Measurements from ENCODE around the gene TERB2.
"Not testable (repeated sequence)": the region's sequence is repeated elsewhere in the genome, so short reads cannot be mapped to it uniquely, and the experiment has no call there.

TERB2 gene

GRCh38 chr15:44956388-44956787 lies at the start of gene TERB2:
Gene TERB2 (plus strand): TSS chr15:44956687. CDS start chr15:44956719, 32 bp downstream.
- Mint-ChIP-seq H3K4me3 (no peak within 1 kb of the TSS), H3K9me3 (no peaks in the 10 kb centered on the region), H3K36me3 (ENCODE audit: low read depth) (no peaks in the 10 kb centered on the region), H3K4me1 (ENCODE audit: low read depth) (peaks cover 5% of the 10 kb centered on the region), H3K27ac (no peak within 1 kb of the TSS), H3K27me3 (no peaks in the 10 kb centered on the region)
- intact Hi-C loops (cut with micrococcal nuclease): no loop called here

GRCh38 chr15:44909423-44909822 lies 47.1 kb upstream of the TERB2 start:
- H3K27me3 Mint-ChIP-seq: no peaks in the 10 kb centered on the region
- no peaks in the 10 kb centered on the region for H3K36me3 Mint-ChIP-seq (ENCODE audit: low read depth)
- no peak overlapping the region for H3K27ac Mint-ChIP-seq
- no peaks in the 10 kb centered on the region for H3K4me1 Mint-ChIP-seq (ENCODE audit: low read depth)
- intact Hi-C loops (cut with micrococcal nuclease): no loop called here
- no peak overlapping the region for H3K4me3 Mint-ChIP-seq
- H3K9me3 Mint-ChIP-seq: no peaks in the 10 kb centered on the region

- H3K9me3 Mint-ChIP-seq: no peaks in the 10 kb centered on the region
- no peaks in the 10 kb centered on the region for H3K27me3 Mint-ChIP-seq
- H3K4me1 Mint-ChIP-seq (ENCODE audit: low read depth): no peaks in the 10 kb centered on the region
- no peaks in the 10 kb centered on the region for H3K36me3 Mint-ChIP-seq (ENCODE audit: low read depth)
- no peak overlapping the region for H3K27ac Mint-ChIP-seq
- no peak overlapping the region for H3K4me3 Mint-ChIP-seq
- intact Hi-C loops (cut with micrococcal nuclease): no loop called here
These were observed 45.4 kb upstream of the TERB2 start for GRCh38 chr15:44910981-44911625.

- H3K4me3 Mint-ChIP-seq; intact Hi-C loops (cut with micrococcal nuclease): not testable (repeated sequence)
These were observed 44.3 kb upstream of the TERB2 start for GRCh38 chr15:44912186-44912585.

GRCh38 chr15:44912974-44913448 lies 43.5 kb upstream of the TERB2 start:
- H3K4me3 Mint-ChIP-seq; H3K27me3 Mint-ChIP-seq; H3K4me1 Mint-ChIP-seq (ENCODE audit: low read depth); intact Hi-C loops (cut with micrococcal nuclease); H3K36me3 Mint-ChIP-seq (ENCODE audit: low read depth); H3K27ac Mint-ChIP-seq; H3K9me3 Mint-ChIP-seq: not testable (repeated sequence)

More at GRCh38 chr15:44912186-44912585, 44.3 kb upstream of the TERB2 start:
- H3K27ac Mint-ChIP-seq; H3K9me3 Mint-ChIP-seq; H3K36me3 Mint-ChIP-seq (ENCODE audit: low read depth); H3K27me3 Mint-ChIP-seq; H3K4me1 Mint-ChIP-seq (ENCODE audit: low read depth): not testable (repeated sequence)

GRCh38 chr15:44918136-44918535 lies 38.4 kb upstream of the TERB2 start:
- H3K27me3 Mint-ChIP-seq: no peaks in the 10 kb centered on the region
- no peak overlapping the region for H3K4me3 Mint-ChIP-seq
- no peaks in the 10 kb centered on the region for H3K4me1 Mint-ChIP-seq (ENCODE audit: low read depth)
- H3K9me3 Mint-ChIP-seq: no peaks in the 10 kb centered on the region
- no peak overlapping the region for H3K27ac Mint-ChIP-seq
- intact Hi-C loops (cut with micrococcal nuclease): no loop called here
- no peaks in the 10 kb centered on the region for H3K36me3 Mint-ChIP-seq (ENCODE audit: low read depth)

- H3K9me3 Mint-ChIP-seq; H3K36me3 Mint-ChIP-seq (ENCODE audit: low read depth); intact Hi-C loops (cut with micrococcal nuclease); H3K27me3 Mint-ChIP-seq; H3K4me1 Mint-ChIP-seq (ENCODE audit: low read depth); H3K4me3 Mint-ChIP-seq; H3K27ac Mint-ChIP-seq: not testable (repeated sequence)
These were observed 27.8 kb upstream of the TERB2 start for GRCh38 chr15:44928658-44929057.

GRCh38 chr15:44930283-44930682 lies 26.2 kb upstream of the TERB2 start:
- H3K27me3 Mint-ChIP-seq; H3K27ac Mint-ChIP-seq; H3K36me3 Mint-ChIP-seq (ENCODE audit: low read depth); H3K4me1 Mint-ChIP-seq (ENCODE audit: low read depth); intact Hi-C loops (cut with micrococcal nuclease); H3K9me3 Mint-ChIP-seq; H3K4me3 Mint-ChIP-seq: not testable (repeated sequence)

- intact Hi-C loops (cut with micrococcal nuclease); H3K4me1 Mint-ChIP-seq (ENCODE audit: low read depth); H3K9me3 Mint-ChIP-seq; H3K36me3 Mint-ChIP-seq (ENCODE audit: low read depth); H3K27me3 Mint-ChIP-seq; H3K27ac Mint-ChIP-seq; H3K4me3 Mint-ChIP-seq: not testable (repeated sequence)
These were observed 1.8 kb downstream of the TERB2 start for GRCh38 chr15:44958302-44958701.

- intact Hi-C loops (cut with micrococcal nuclease): loop anchor here (10.0 kb wide), 1 partner anchor 66 kb away; no protein-coding TSS in a partner anchor
- Mint-ChIP-seq H3K27ac (no peak overlapping the region), H3K4me3 (no peak overlapping the region), H3K4me1 (ENCODE audit: low read depth) (no peaks in the 10 kb centered on the region), H3K36me3 (ENCODE audit: low read depth) (no peaks in the 10 kb centered on the region), H3K9me3 (no peaks in the 10 kb centered on the region), H3K27me3 (no peaks in the 10 kb centered on the region)
These were observed 12.0 kb downstream of the TERB2 start for GRCh38 chr15:44968475-44968874.

GRCh38 chr15:44971036-44971435 lies 14.5 kb downstream of the TERB2 start:
- no peaks in the 10 kb centered on the region for H3K4me1 Mint-ChIP-seq (ENCODE audit: low read depth)
- no peaks in the 10 kb centered on the region for H3K9me3 Mint-ChIP-seq
- intact Hi-C loops (cut with micrococcal nuclease): no loop called here
- H3K27me3 Mint-ChIP-seq: no peaks in the 10 kb centered on the region
- H3K27ac Mint-ChIP-seq: no peak overlapping the region
- no peak overlapping the region for H3K4me3 Mint-ChIP-seq
- H3K36me3 Mint-ChIP-seq (ENCODE audit: low read depth): no peaks in the 10 kb centered on the region

GRCh38 chr15:44976183-44976582 lies 19.7 kb downstream of the TERB2 start:
- H3K9me3 Mint-ChIP-seq; H3K27me3 Mint-ChIP-seq; H3K36me3 Mint-ChIP-seq (ENCODE audit: low read depth); H3K27ac Mint-ChIP-seq; H3K4me3 Mint-ChIP-seq; H3K4me1 Mint-ChIP-seq (ENCODE audit: low read depth); intact Hi-C loops (cut with micrococcal nuclease): not testable (repeated sequence)

- H3K36me3 Mint-ChIP-seq (ENCODE audit: low read depth); H3K4me1 Mint-ChIP-seq (ENCODE audit: low read depth); intact Hi-C loops (cut with micrococcal nuclease); H3K27me3 Mint-ChIP-seq; H3K27ac Mint-ChIP-seq; H3K9me3 Mint-ChIP-seq; H3K4me3 Mint-ChIP-seq: not testable (repeated sequence)
These were observed 21.3 kb downstream of the TERB2 start for GRCh38 chr15:44977781-44978180.

- H3K36me3 Mint-ChIP-seq (ENCODE audit: low read depth); H3K9me3 Mint-ChIP-seq; intact Hi-C loops (cut with micrococcal nuclease); H3K27ac Mint-ChIP-seq; H3K27me3 Mint-ChIP-seq; H3K4me1 Mint-ChIP-seq (ENCODE audit: low read depth); H3K4me3 Mint-ChIP-seq: not testable (repeated sequence)
These were observed 23.3 kb downstream of the TERB2 start for GRCh38 chr15:44979617-44980339.

- intact Hi-C loops (cut with micrococcal nuclease); H3K27ac Mint-ChIP-seq; H3K36me3 Mint-ChIP-seq (ENCODE audit: low read depth); H3K27me3 Mint-ChIP-seq; H3K4me1 Mint-ChIP-seq (ENCODE audit: low read depth); H3K4me3 Mint-ChIP-seq; H3K9me3 Mint-ChIP-seq: not testable (repeated sequence)
These were observed 27.7 kb downstream of the TERB2 start for GRCh38 chr15:44984144-44984543.
